ENCODE results near the gene RNF223. TPM values are rescaled to one million over a fixed set of nuclear protein-coding genes. Genes with fewer than 3 reads are reported as not detected.
A peak's percentile ranks its signal among the peaks of the same experiment; 100 is the strongest.

RNF223 gene
- total RNA-seq, 2 donors from 2014 or later, result not detected

DNA sequence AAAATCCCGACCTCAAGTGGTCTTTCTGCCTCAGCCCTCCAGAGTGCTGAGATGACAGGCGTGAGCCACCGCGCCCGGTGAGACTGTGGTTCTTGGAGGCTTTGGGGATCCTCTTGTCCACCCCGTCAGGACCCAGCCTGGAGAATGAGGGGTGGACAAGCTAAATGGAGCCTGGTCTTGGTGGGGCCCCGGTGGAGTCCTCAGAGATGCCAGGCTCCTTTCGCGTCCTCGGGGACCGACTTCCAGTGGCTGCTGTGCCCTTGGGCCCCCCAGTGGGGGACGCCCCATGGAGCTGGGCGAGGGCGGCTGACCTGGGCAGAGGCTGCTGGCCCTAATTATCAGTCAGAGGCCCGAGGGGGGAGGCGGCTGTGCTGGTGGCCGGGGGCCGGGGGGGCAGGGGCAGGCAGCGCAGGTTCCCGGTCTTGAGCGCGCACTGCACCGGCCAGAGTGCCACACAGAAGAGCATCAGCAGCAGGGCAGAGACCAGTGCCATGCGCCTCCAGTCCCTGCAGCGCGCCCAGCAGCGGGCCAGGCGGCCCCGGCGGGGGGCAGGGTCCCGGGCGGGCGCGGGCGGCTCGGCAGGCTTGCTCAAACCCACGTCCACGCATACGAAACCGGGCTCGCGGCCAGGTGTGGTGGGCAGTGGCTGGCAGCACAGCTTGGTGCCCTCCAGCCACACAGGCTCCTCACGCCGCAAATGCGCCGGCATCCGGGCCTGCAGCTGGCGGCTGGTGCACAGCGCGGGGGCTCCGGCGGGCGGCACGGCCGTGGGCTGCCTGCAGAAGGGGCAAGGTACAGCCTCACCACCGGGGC lies 2.4 kb downstream of the RNF223 start:
- H3K4me1 ChIP-seq, result peaks cover 0 to 17% of the 10 kb centered on the region in 2 donors
- DNase-seq (ENCODE audit: low spot score), result no peak
- no peak for TF ChIP-seq CTCF (IDR thresholded peaks at IDR 0.05)
- peaks cover 0 to 4% of the 10 kb centered on the region in 2 donors for H3K27me3 ChIP-seq
- no peak overlapping the region for H3K4me3 ChIP-seq
- H3K27ac ChIP-seq, result no peak overlapping the region
- H3K36me3 ChIP-seq, result no peaks in the 10 kb centered on the region
- no peaks in the 10 kb centered on the region for H3K9me3 ChIP-seq

DNA sequence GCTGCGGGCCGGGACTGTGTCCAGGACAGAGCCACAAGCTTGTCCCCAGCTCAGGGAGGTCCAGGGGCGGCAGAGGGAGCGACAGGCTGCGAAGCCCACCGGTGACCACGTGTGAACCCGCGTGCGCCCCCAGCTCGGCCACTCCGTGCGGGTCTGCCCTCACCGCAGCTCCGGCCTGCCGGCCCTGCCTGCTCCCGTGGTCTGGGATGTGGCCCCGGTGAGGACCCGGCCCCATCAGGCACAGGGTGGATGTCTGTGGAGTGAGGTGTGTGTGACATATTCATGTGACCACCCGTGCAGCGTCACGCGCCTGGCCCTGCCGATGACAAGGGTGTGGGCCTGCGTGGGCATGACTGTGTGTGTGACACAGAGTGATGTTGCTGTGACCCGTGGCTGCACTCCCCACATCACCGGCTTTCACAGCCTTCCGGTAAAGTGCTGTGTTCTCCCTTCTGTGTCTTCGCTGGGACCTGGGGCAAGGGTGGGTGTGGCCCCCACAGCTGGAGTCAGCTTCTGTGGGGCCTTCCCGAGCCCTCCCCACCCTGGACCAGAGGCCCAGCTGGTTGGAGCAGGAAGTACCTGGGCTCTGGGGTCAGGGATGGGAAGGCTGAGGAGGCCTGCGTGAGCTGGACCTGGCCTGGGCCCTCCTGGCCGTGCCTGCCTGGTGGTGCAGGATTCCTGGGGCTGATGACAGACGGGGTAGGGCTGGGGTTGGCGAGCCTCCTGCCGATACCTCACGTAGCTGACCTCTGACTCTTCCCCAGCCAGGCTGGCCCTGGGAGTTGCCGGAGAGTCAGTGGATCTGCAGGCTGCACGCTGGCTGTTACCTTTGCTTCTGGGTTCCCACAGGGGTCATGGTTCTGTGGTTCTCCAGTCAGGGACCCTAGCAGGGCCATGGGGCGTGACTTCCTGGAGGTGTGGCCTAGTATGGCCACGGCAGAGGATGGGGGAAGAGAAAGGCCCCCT lies 4.1 kb downstream of the RNF223 start:
- H3K27me3 ChIP-seq, result peaks cover 0 to 4% of the 10 kb centered on the region in 2 donors

DNA sequence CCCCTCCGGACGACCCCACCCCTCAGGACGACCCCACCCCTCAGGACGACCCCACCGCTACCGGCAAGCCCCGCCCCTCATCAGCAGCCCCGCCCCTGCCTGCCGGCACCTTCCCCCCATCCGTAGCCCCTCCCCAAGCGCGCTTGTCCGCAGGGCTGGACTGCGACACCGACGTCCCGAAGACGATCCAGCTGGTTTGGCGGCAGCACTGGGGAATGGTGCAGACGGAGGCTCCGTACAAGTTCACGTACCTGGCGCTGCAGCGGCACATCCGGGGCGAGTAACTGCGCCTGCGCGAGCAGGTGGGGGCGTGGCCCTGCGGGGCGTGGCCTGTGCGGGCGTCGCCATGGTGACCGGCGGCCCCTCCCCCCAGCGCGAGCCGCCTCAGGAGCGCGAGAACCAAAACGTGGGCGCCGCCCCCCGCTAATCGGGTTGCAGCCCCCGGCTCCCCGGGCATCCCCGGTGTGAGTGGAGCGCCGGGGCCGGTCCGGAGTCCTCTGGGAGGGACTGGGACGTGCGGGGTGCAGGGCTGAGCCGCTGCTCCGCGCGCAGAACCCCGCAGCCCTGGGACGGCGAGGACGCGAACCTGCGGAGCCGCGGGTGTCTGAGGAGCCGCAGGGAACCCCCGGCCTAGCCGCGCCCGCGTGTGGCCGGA lies 4.9 kb downstream of the RNF223 start:
- Histone ChIP-seq H3K36me3 (no peaks in the 10 kb centered on the region), H3K4me3 (peak overlapping the region; percentile 45 to 54), H3K27ac (no peak overlapping the region), H3K9me3 (no peaks in the 10 kb centered on the region), H3K4me1 (peaks cover 0 to 18% of the 10 kb centered on the region in 2 donors), H3K27me3 (peaks cover 4% of the 10 kb centered on the region in 2 donors)
- DNase-seq (ENCODE audit: low spot score), result no peak
- TF ChIP-seq CTCF (IDR thresholded peaks at IDR 0.05), result no peak

More for the DNA sequence above, 4.1 kb downstream of the RNF223 start:
- no peak overlapping the region for H3K27ac ChIP-seq
- no peaks in the 10 kb centered on the region for H3K36me3 ChIP-seq
- H3K4me3 ChIP-seq, result peak overlapping the region in 1 of 2 donors; percentile 54
- no peak for TF ChIP-seq CTCF (IDR thresholded peaks at IDR 0.05)
- peaks cover 0 to 17% of the 10 kb centered on the region in 2 donors for H3K4me1 ChIP-seq
- DNase-seq (ENCODE audit: low spot score), result no peak
- no peaks in the 10 kb centered on the region for H3K9me3 ChIP-seq

DNA sequence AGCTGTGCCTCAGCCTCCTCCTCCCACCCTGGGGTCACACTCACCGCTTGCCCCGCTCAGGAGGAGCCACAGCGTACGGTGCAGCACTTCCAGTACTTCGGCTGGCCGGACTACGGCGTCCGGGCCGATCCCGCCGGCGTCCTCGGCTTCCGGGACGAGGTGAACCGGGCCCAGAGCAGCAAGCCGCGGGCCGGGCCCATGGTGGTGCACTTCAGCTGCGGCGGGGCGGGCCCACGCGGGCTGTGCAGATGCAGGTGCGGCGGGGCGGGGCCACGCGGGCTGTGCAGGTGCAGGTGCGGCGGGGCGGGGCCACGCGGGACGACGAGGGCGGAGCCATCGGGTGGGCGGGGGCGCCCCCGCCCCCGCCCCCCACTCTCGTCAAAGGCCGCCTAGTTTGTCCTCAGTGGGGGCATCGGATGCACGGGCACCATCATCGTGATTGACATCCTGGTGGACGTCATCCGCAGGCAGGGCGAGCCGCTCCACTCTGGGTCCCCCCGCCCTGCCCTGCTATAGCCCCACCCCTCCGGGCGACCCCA lies 5.5 kb downstream of the RNF223 start:
- Histone ChIP-seq H3K4me3 (peak overlapping the region; percentile 45 to 54), H3K36me3 (no peaks in the 10 kb centered on the region), H3K27ac (no peak overlapping the region), H3K9me3 (no peaks in the 10 kb centered on the region), H3K4me1 (peaks cover 0 to 24% of the 10 kb centered on the region in 2 donors), H3K27me3 (peaks cover 4 to 7% of the 10 kb centered on the region in 2 donors)
- no peak for DNase-seq (ENCODE audit: low spot score)
- TF ChIP-seq CTCF (IDR thresholded peaks at IDR 0.05), result no peak

- TF ChIP-seq CTCF (IDR thresholded peaks at IDR 0.05), result no peak
- peaks cover 0 to 25% of the 10 kb centered on the region in 2 donors for H3K4me1 ChIP-seq
- H3K9me3 ChIP-seq, result no peaks in the 10 kb centered on the region
- no peaks in the 10 kb centered on the region for H3K36me3 ChIP-seq
- H3K27ac ChIP-seq, result no peak overlapping the region
- H3K4me3 ChIP-seq, result peak overlapping the region in 1 of 2 donors; percentile 54
- peaks cover 4 to 10% of the 10 kb centered on the region in 2 donors for H3K27me3 ChIP-seq
- DNase-seq (ENCODE audit: low spot score), result no peak
These were observed 6.1 kb downstream of the RNF223 start for GRCh38 chr1:1067860-1068516.
